ENCODE results near the gene RUNX2.

DNA sequence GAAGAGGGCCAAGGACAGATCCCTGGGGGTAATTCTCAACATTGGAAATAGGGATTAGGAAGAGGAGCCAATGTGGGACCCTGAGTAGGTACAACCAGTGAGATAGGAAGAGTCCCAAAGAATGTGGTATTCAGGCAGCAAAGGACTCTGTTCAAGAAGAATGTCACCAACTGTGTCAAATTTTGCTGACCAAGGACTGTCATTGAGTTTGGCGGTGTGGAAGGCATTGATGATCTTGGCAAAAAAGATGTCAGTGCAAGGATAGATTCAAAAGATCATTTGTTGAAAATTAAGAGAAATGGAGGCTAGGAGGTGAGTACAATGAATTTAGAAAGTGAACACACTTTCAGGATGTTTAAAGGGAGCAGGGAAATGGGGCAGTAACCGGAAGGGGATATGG, 132.0 kb downstream of the RUNX2 start:
- TF ChIP-seq POLR2AphosphoS5 (IDR thresholded peaks at IDR 0.05): no peak
- no peak for TF ChIP-seq CTCF (IDR thresholded peaks at IDR 0.05; ENCODE audit: poor library complexity, severe bottlenecking)
